Body of pancreas (tissue), 4 donors: ENCODE data around the gene FOXK2.

Experiments used
- CTCF ChIP-seq, 7 experiments: fragments of 450-650 bp in 4 of 7; fragments of 200-600 bp in 3 of 7; sonication (generic) in 3 of 7; IDR thresholded peaks; one replicate each; pipeline ENCODE4 v1.5.1; 2016 to 2019; ENCODE audit warnings: antibody characterized with exemption in 7 of 7
- POLR2A ChIP-seq, 3 donors: fragments of 450-650 bp; IDR thresholded peaks; one replicate each; pipeline ENCODE4 v1.6.1; 2016; ENCODE audit warnings: antibody characterized with exemption in 3 of 3, mild to moderate bottlenecking in 2 of 3

- TF ChIP-seq POLR2A (IDR thresholded peaks at IDR 0.05): no peak
- TF ChIP-seq CTCF (IDR thresholded peaks at IDR 0.05): no peak
Measured at GRCh38 chr17:82623707-82624106, 104.2 kb downstream of the FOXK2 start.
